Memory B cell (primary cell): ENCODE results near the gene LGALS8.
"Not testable (repeated sequence)": the region's sequence is repeated elsewhere in the genome, so short reads cannot be mapped to it uniquely, and the experiment has no call there.

Source experiments
- ATAC-seq: fragments of 150-1000 bp; cut with Tn5 transposase; 2 replicates; pipeline ENCODE4 v1.10.0; 2021; ENCODE audit warnings: low read depth, mild to moderate bottlenecking, moderate library complexity
- DNase-seq, 2 donors: peaks; one replicate each; pipeline ENCODE4 v3.0.0; 2022; ENCODE audit warnings: low spot score in 2 of 2
- H3K27ac Mint-ChIP-seq: one replicate; pipeline ENCODE4 v1.8.0; 2022; ENCODE audit warnings: mild to moderate bottlenecking, moderate library complexity, mixed read lengths
- H3K27me3 Mint-ChIP-seq: one replicate; pipeline ENCODE4 v1.8.0; 2022; ENCODE audit warnings: mixed read lengths
- H3K36me3 Mint-ChIP-seq: one replicate; pipeline ENCODE4 v1.8.0; 2022; ENCODE audit warnings: mild to moderate bottlenecking, mixed read lengths
- H3K4me1 Mint-ChIP-seq: one replicate; pipeline ENCODE4 v1.8.0; 2022; ENCODE audit warnings: mixed read lengths
- H3K4me3 Mint-ChIP-seq: one replicate; pipeline ENCODE4 v1.8.0; 2022; ENCODE audit warnings: mild to moderate bottlenecking, moderate library complexity, mixed read lengths
- H3K9me3 Mint-ChIP-seq: one replicate; pipeline ENCODE4 v1.8.0; 2022; ENCODE audit warnings: mixed read lengths

The LGALS8 gene

DNA sequence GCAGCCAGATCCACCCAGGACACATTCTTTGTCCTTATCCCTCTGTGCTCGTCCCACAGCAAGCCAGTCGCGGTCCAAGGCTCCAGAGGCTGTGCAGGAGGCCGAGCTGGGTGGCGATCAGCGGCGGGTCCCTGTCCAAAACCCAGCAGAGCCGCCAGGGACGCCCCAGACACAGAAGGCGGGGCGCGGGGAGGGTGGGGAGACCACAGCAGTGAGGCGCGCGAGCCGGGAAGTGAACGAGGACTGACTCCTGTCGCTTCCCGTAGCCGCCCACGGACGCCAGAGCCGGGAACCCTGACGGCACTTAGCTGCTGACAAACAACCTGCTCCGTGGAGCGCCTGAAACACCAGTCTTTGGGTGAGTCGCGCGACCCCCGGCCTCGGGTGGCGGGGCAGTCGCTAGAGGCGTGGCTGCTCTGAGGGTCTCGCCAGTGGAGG is at the start of gene LGALS8:
TSS of gene LGALS8 (plus strand) at position 279 of the 438 bp plus-strand sequence. CDS start 2,089 bp downstream, outside the sequence.
- H3K27ac Mint-ChIP-seq, result peak within 1 kb of the TSS; percentile 96
- peak; percentile 53 to 69 for DNase-seq
- peak within 1 kb of the TSS; percentile 99 for H3K4me3 Mint-ChIP-seq
- H3K36me3 Mint-ChIP-seq, result peaks cover 9% of the 10 kb centered on the region
- H3K4me1 Mint-ChIP-seq, result peaks cover 2% of the 10 kb centered on the region
- ATAC-seq, result peak; percentile 49
- no peaks in the 10 kb centered on the region for H3K9me3 Mint-ChIP-seq
- peaks cover 2% of the 10 kb centered on the region for H3K27me3 Mint-ChIP-seq

DNA sequence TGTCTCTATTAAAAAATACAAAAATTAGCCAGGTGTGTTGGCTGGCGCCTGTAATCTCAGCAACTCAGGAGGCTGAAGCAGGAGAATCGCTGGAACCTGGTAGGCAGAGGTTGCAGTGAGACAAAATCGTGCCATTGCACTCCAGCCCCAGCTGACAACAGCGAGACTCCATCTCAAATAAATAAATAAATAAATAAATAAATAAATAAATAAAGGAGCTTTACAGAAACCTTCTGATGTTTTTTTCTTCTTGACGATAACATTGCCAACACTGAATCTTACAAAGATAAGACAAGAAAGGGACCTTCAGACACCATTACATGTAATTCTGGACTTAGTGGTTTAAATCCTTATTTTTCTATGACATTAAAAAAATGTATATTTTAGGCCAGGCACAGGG is 47.8 kb upstream of the LGALS8 start:
- no peaks in the 10 kb centered on the region for H3K36me3 Mint-ChIP-seq
- H3K27me3 Mint-ChIP-seq, result peaks cover 4% of the 10 kb centered on the region
- H3K9me3 Mint-ChIP-seq, result no peaks in the 10 kb centered on the region
- ATAC-seq (no peak), DNase-seq (no peak)
- no peak overlapping the region for H3K27ac Mint-ChIP-seq
- H3K4me1 Mint-ChIP-seq, result no peaks in the 10 kb centered on the region
- no peak overlapping the region for H3K4me3 Mint-ChIP-seq

DNA sequence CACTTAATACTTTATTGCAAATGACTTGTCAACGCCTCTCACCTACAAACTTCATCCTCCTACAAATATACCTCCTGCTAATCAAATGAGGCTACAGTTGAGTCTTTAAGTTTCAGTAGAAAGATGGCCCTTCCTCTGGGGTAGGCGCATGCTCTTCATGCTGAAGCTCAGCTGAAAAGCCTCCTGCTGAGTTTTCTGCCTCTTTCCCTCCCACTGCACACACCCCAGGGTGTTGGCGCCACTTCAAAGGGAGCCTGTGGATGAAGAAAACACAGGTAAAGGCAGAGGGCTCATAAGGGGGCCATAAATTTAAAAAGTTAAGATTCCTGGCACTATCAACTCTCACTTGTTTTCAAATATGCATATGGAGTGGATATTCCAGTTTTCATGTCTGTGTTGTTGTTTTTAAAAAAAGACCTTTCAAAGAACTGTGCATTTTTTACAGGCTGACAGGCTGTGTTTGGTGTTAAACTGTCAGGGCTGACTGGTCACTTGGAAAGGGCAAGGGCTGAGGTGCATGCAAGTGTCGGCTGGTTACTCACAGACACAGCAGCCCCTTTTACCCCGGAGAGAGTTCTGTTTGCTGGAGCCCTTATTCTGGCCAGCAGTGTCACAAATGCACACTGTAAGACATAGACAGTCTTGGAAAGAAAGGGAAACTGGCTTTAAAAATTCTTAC is 42.9 kb upstream of the LGALS8 start:
- DNase-seq, result no peak
- Mint-ChIP-seq H3K27ac (no peak overlapping the region), H3K9me3 (no peaks in the 10 kb centered on the region), H3K4me3 (no peak overlapping the region), H3K27me3 (peaks cover 5% of the 10 kb centered on the region), H3K4me1 (no peaks in the 10 kb centered on the region), H3K36me3 (no peaks in the 10 kb centered on the region)
- no peak for ATAC-seq

DNA sequence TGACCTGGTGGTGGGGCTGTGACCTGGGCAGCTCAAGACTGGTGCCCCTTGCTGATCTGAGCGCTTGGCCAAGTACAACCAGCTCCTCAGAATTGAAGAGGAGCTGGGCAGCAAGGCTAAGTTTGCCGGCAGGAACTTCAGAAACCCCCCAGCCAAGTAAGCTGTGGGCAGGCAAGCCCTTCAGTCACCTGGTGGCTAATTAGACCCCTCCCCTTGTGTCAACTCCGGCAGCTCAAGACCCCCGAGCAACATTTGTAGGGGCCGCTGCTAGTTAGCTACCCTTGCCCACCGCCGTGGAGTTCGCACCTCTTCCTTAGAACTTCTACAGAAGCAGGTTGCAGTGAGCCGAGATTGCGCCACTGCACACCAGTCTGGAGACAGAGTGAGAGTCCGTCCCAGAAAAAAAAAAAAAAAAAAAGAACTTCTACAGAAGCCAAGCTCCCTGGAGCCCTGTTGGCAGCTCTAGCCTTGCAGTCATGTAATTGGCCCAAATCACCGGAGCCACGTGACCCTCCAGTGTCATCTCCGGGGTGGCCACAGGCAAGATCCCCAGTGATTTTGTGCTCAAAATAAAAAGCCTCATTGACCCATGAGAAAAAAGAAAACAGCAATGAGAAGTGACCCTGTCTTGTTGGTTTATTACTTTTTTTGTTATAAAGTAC is 39.3 kb upstream of the LGALS8 start:
- H3K27me3 Mint-ChIP-seq, result peaks cover 7% of the 10 kb centered on the region
- H3K9me3 Mint-ChIP-seq, result no peaks in the 10 kb centered on the region
- H3K27ac Mint-ChIP-seq, result no peak overlapping the region
- ATAC-seq, result no peak
- no peak for DNase-seq
- no peaks in the 10 kb centered on the region for H3K4me1 Mint-ChIP-seq
- H3K36me3 Mint-ChIP-seq, result no peaks in the 10 kb centered on the region
- H3K4me3 Mint-ChIP-seq, result no peak overlapping the region

DNA sequence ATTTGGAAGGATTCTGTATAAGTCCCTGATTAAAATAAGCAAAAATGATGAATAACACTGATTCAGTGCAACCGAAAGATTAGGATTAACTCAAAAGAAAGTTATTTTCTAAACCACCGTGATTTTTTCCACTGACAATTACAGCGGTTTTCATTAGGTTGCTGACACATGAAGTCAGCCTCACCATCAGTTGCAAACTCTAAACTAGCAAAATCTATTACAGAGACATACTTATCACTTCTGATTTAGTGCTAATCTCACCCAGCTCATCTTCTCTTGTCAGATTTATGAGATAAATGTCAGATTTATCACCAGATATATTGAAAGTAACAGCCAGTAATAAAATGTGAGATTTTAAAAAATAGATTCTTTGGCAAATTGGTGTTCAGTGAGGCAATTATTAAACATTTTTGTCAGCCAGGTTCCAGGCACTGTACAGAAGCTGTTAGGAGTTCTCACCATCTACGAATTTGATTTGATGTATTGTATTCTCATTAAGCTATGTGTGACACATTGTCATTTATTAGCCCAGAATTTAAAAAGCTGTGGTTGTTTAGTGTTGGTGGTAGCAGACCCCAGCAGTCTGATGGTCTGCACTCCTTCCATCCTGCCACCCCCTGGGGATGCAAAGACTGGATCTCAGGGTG is 37.3 kb upstream of the LGALS8 start:
- H3K4me3 Mint-ChIP-seq, result no peak overlapping the region
- peaks cover 15% of the 10 kb centered on the region for H3K27me3 Mint-ChIP-seq
- ATAC-seq, result no peak

GRCh38 chr1:236489161-236489560 is 34.6 kb upstream of the LGALS8 start:
- H3K4me3 Mint-ChIP-seq, ATAC-seq, H3K36me3 Mint-ChIP-seq, H3K4me1 Mint-ChIP-seq, H3K27ac Mint-ChIP-seq, H3K9me3 Mint-ChIP-seq, DNase-seq: not testable (repeated sequence)
- H3K27me3 Mint-ChIP-seq, result peaks cover 21% of the 10 kb centered on the region

More for the DNA sequence above, 37.3 kb upstream of the LGALS8 start:
- Mint-ChIP-seq H3K4me1 (peaks cover 5% of the 10 kb centered on the region), H3K27ac (no peak overlapping the region), H3K36me3 (no peaks in the 10 kb centered on the region), H3K9me3 (no peaks in the 10 kb centered on the region)
- no peak for DNase-seq

DNA sequence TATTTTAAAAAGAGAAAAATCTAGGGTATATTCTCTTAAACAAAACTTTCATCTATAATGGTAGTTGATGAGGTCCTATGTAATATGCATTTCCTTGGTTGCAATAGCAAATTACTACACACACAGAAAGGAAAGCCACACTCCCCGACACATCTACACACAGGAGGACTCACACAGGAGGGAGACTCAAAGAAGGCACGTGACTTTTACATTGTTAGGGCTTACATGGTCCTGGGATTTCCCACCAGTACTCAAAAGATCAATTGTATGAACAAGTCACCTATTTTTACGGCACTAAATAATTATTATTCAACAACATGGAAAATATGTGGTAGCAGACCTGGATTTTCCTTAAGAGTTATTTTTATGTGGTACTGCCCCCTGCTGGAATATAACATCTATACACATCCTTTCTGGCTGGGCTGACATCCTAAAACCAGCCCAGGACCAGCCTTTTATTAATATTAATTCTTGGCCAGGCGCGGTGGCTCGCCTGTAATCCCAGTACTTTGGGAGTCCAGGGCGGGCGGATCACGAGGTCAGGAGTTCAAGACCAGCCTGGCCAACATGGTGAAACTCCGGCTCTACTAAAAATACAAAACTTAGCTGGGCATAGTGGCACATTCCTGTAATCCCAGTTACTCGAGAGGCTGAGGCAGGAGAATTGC is 33.9 kb upstream of the LGALS8 start:
- Mint-ChIP-seq H3K4me1 (peaks cover 5% of the 10 kb centered on the region), H3K27ac (no peak overlapping the region), H3K36me3 (no peaks in the 10 kb centered on the region), H3K4me3 (no peak overlapping the region), H3K27me3 (peaks cover 23% of the 10 kb centered on the region), H3K9me3 (no peaks in the 10 kb centered on the region)
- ATAC-seq (peak; percentile 49), DNase-seq (peak in 1 of 2 donors; percentile 32)

GRCh38 chr1:236491469-236492136 is 32.2 kb upstream of the LGALS8 start:
- H3K27ac Mint-ChIP-seq, result no peak overlapping the region
- H3K9me3 Mint-ChIP-seq, result no peaks in the 10 kb centered on the region
- DNase-seq, result no peak
- H3K4me3 Mint-ChIP-seq, result no peak overlapping the region
- no peaks in the 10 kb centered on the region for H3K36me3 Mint-ChIP-seq
- ATAC-seq, result no peak
- peaks cover 5% of the 10 kb centered on the region for H3K4me1 Mint-ChIP-seq
- H3K27me3 Mint-ChIP-seq, result peaks cover 30% of the 10 kb centered on the region

DNA sequence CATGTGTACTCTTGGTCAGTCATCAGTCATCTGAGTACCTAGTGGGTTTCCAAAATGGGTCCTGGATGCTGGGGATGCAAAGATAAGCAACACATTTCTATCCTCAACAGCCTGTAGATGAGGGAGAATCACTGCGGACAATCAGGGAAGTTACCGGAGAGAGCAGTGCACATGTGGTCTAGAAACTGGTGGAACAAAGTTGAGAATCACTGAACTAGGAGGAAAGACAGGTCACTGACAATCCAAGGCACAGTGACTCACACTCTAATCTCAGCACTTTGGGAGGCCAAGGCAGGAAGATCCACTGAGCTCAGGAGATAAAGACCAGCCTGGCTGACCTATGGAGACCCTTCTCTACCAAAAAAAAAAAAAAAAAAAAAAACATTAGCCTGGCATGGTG is 31.4 kb upstream of the LGALS8 start:
- peaks cover 5% of the 10 kb centered on the region for H3K4me1 Mint-ChIP-seq
- H3K36me3 Mint-ChIP-seq, result no peaks in the 10 kb centered on the region
- H3K9me3 Mint-ChIP-seq, result no peaks in the 10 kb centered on the region
- no peak overlapping the region for H3K4me3 Mint-ChIP-seq
- no peak for DNase-seq
- no peak for ATAC-seq
- peaks cover 34% of the 10 kb centered on the region for H3K27me3 Mint-ChIP-seq
- H3K27ac Mint-ChIP-seq, result no peak overlapping the region

GRCh38 chr1:236494082-236494481 is 29.7 kb upstream of the LGALS8 start:
- H3K4me1 Mint-ChIP-seq, result peaks cover 5% of the 10 kb centered on the region
- no peaks in the 10 kb centered on the region for H3K9me3 Mint-ChIP-seq
- no peak for DNase-seq
- no peak overlapping the region for H3K27ac Mint-ChIP-seq
- H3K36me3 Mint-ChIP-seq, result no peaks in the 10 kb centered on the region
- no peak for ATAC-seq
- peaks cover 33% of the 10 kb centered on the region for H3K27me3 Mint-ChIP-seq
- H3K4me3 Mint-ChIP-seq, result no peak overlapping the region

DNA sequence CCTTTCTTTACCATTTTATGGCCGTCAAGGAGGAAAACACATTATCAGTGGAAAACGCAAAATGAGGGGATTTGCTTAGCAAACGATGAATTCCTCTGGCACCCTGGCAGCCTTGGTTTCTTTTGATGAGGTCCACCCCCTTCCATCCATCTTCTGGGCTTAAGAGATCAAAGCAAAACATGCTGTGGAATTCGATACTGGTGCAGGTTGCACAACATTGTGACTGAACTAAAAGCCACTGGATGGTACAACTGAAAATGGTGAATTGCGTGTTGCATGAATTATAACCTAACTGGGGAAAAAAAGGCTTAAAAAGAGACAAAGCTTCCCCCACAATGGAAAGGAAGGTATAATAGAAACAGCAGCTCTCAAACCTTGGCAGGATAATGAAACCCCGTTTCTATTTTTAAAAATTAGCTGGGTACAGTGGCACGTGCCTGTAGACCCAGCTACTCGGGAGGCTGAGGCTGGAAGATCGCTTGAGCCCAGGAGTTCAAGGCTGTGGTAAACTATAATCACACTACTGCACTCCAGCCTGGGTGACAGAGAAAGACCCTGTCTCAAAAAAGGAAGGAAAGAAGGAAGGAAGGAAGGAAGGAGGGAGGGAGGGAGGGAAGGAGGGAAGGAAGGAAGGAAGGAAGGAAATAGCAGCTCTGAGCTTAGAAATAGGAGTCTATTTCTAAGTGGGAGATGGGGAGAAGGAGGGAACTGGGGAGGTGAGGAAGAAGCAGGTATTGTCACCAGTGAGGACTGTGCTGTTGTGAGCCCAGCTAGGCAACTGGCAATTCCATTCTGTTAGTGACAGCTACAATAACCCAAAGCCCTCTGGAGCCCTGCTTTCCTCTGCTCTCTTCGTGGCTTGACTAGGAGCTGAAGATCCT is 29.0 kb upstream of the LGALS8 start:
- no peaks in the 10 kb centered on the region for H3K9me3 Mint-ChIP-seq
- no peak for ATAC-seq
- no peaks in the 10 kb centered on the region for H3K36me3 Mint-ChIP-seq
- peaks cover 3% of the 10 kb centered on the region for H3K4me1 Mint-ChIP-seq
- peaks cover 31% of the 10 kb centered on the region for H3K27me3 Mint-ChIP-seq
- H3K4me3 Mint-ChIP-seq, result no peak overlapping the region
- no peak for DNase-seq
- H3K27ac Mint-ChIP-seq, result no peak overlapping the region

GRCh38 chr1:236495467-236496112 is 28.2 kb upstream of the LGALS8 start:
- DNase-seq (no peak), ATAC-seq (no peak)
- no peaks in the 10 kb centered on the region for H3K9me3 Mint-ChIP-seq
- H3K4me3 Mint-ChIP-seq, result no peak overlapping the region
- no peak overlapping the region for H3K27ac Mint-ChIP-seq
- H3K36me3 Mint-ChIP-seq, result no peaks in the 10 kb centered on the region
- peaks cover 3% of the 10 kb centered on the region for H3K4me1 Mint-ChIP-seq
- peaks cover 30% of the 10 kb centered on the region for H3K27me3 Mint-ChIP-seq
